ENCODE data around the gene CAMK2B. TPM values are rescaled to one million over a fixed set of nuclear protein-coding genes. Genes with fewer than 3 reads are reported as not detected.

The CAMK2B gene
- total and polyA plus RNA-seq, 2 of the 13 experiments (the other 11 are each of a cell fraction or from before 2014, with no cell fraction given) = 0.27 to 0.48 TPM

GRCh38 chr7:44221231-44221791 lies 104.1 kb downstream of the CAMK2B start (continued):
- TF ChIP-seq TRAFD1 (CRISPR knock-in tag; IDR thresholded peaks at IDR 0.05; ENCODE audit: borderline replicate concordance) = no peak
- TF ChIP-seq IKZF1 (IDR thresholded peaks at IDR 0.05) = no peak
- no peak; the same call in 1 of the 2 replicates for TF ChIP-seq ZNF879 (CRISPR knock-in tag; IDR thresholded peaks at IDR 0.05)
- TF ChIP-seq TOE1 (CRISPR knock-in tag; IDR thresholded peaks at IDR 0.05) = no peak
- no peak for TF ChIP-seq EP300 (IDR thresholded peaks at IDR 0.05; ENCODE audit: low read depth in 2 of 2, low read length in 2 of 2)
- no peak for TF ChIP-seq EP300 (CRISPR knock-in tag; IDR thresholded peaks at IDR 0.05; ENCODE audit: borderline replicate concordance)
- no peak for TF ChIP-seq RBAK (CRISPR knock-in tag; IDR thresholded peaks at IDR 0.05)
- TF ChIP-seq IRX3 (CRISPR knock-in tag; IDR thresholded peaks at IDR 0.05; ENCODE audit: borderline replicate concordance, low read depth) = 0 out of 2 replicates have a peak, but pooled peaks have one; percentile 28
- peak; percentile 87 for TF ChIP-seq ZNF30 (CRISPR knock-in tag; IDR thresholded peaks at IDR 0.05)
- TF ChIP-seq POGK (CRISPR knock-in tag; conservative IDR thresholded peaks at IDR 0.05) = peak; percentile 60; the same call in 1 of the 2 replicates
- peak; percentile 69; the same call in 1 of the 2 replicates for TF ChIP-seq ZNF768 (CRISPR knock-in tag; IDR thresholded peaks at IDR 0.05)
- no peak for TF ChIP-seq PTBP1 (IDR thresholded peaks at IDR 0.05; ENCODE audit: low read depth, low read length, poor library complexity, severe bottlenecking)
- TF ChIP-seq CSRNP2 (CRISPR knock-in tag; conservative IDR thresholded peaks at IDR 0.05; ENCODE audit: low read depth) = no peak
- peak; percentile 56; the same call in 1 of the 2 replicates for TF ChIP-seq NCOA1 (CRISPR knock-in tag; IDR thresholded peaks at IDR 0.05)
- no peak for TF ChIP-seq ZBTB44 (CRISPR knock-in tag; IDR thresholded peaks at IDR 0.05)
- no peak for TF ChIP-seq CREB1 (IDR thresholded peaks at IDR 0.05)
- no peak for TF ChIP-seq CREB1 (CRISPR knock-in tag; IDR thresholded peaks at IDR 0.05)
- peak; percentile 99 for TF ChIP-seq MAX (IDR thresholded peaks at IDR 0.05)
- TF ChIP-seq ZNF616 (CRISPR knock-in tag; IDR thresholded peaks at IDR 0.05; ENCODE audit: low read depth) = peak; percentile 90
- peak; percentile 63 for TF ChIP-seq KDM2A (CRISPR knock-in tag; IDR thresholded peaks at IDR 0.05; ENCODE audit: borderline replicate concordance, low read depth)
- TF ChIP-seq ZNF598 (CRISPR knock-in tag; IDR thresholded peaks at IDR 0.05; ENCODE audit: borderline replicate concordance) = peak; percentile 76; the same call in 1 of the 2 replicates
- peak; percentile 84; the same call in 1 of the 2 replicates for TF ChIP-seq FOXM1 (CRISPR knock-in tag; IDR thresholded peaks at IDR 0.05)
- no peak for TF ChIP-seq PHF21A (CRISPR knock-in tag; IDR thresholded peaks at IDR 0.05)
